GM18526 (cell line): ENCODE results near the gene ELMO3.

Source experiments
- POLR2A ChIP-seq: IDR thresholded peaks from 3 replicates; pipeline ENCODE4 v1.6.1; 2011; ENCODE audit not compliant: insufficient read length; ENCODE audit errors: extremely low read depth

Gene ELMO3

GRCh38 chr16:67195676-67196075 lies 3.3 kb upstream of the ELMO3 start:
- TF ChIP-seq POLR2A, result no peak

- no peak for TF ChIP-seq POLR2A
Observed at GRCh38 chr16:67196881-67197280, 2.0 kb upstream of the ELMO3 start.

- TF ChIP-seq POLR2A, result no peak
Observed at GRCh38 chr16:67197704-67198103, 1.2 kb upstream of the ELMO3 start.

- TF ChIP-seq POLR2A, result no peak
Observed at GRCh38 chr16:67198238-67198734, 645 bp upstream of the ELMO3 start.

- TF ChIP-seq POLR2A, result no peak
Observed at GRCh38 chr16:67199808-67200198, 872 bp downstream of the ELMO3 start.

- TF ChIP-seq POLR2A, result no peak
Observed at GRCh38 chr16:67200491-67200890, 1.6 kb downstream of the ELMO3 start.

- no peak for TF ChIP-seq POLR2A
Observed at GRCh38 chr16:67201411-67202345, 2.7 kb downstream of the ELMO3 start.

- TF ChIP-seq POLR2A, result no peak
Observed at GRCh38 chr16:67202426-67202825, 3.5 kb downstream of the ELMO3 start.

- no peak for TF ChIP-seq POLR2A
Observed at GRCh38 chr16:67202956-67203493, 4.1 kb downstream of the ELMO3 start.

- TF ChIP-seq POLR2A, result no peak
Observed at GRCh38 chr16:67204076-67204475, 5.1 kb downstream of the ELMO3 start.

GRCh38 chr16:67206129-67206837 lies 7.4 kb downstream of the ELMO3 start:
- TF ChIP-seq POLR2A, result no peak

GRCh38 chr16:67206838-67207248 lies 7.9 kb downstream of the ELMO3 start:
- TF ChIP-seq POLR2A, result no peak

- TF ChIP-seq POLR2A, result no peak
Observed at GRCh38 chr16:67207249-67208091, 8.5 kb downstream of the ELMO3 start.

- TF ChIP-seq POLR2A, result peak; percentile 8
Observed at GRCh38 chr16:67208154-67208896, 9.4 kb downstream of the ELMO3 start.

GRCh38 chr16:67209565-67209964 lies 10.6 kb downstream of the ELMO3 start:
- no peak for TF ChIP-seq POLR2A
